ENCODE results near the gene PIK3AP1.
"Not testable (repeated sequence)": the region's sequence is repeated elsewhere in the genome, so short reads cannot be mapped to it uniquely, and the experiment has no call there.

PIK3AP1 gene

GRCh38 chr10:96701265-96701664 is 19.0 kb downstream of the PIK3AP1 start:
- H3K4me3 ChIP-seq = no peak overlapping the region
- H3K27ac ChIP-seq = peak overlapping the region in 3 of 21 experiments; percentile 13 to 38 (median 16)

GRCh38 chr10:96700374-96701099 is 19.8 kb downstream of the PIK3AP1 start:
- H3K27ac ChIP-seq = peak overlapping the region in 7 of 21 experiments; percentile 10 to 54 (median 30)
- no peak overlapping the region for H3K4me3 ChIP-seq

- Histone ChIP-seq H3K27ac (peak overlapping the region in 1 of 21 experiments; percentile 54), H3K4me3 (no peak overlapping the region)
These were observed 20.7 kb downstream of the PIK3AP1 start for GRCh38 chr10:96699613-96700012.

- not testable (repeated sequence) for H3K27ac ChIP-seq
These were observed 22.0 kb downstream of the PIK3AP1 start for GRCh38 chr10:96698305-96698704.

GRCh38 chr10:96697438-96697837 is 22.9 kb downstream of the PIK3AP1 start:
- no peak overlapping the region for H3K27ac ChIP-seq
- H3K4me3 ChIP-seq = no peak overlapping the region

More at GRCh38 chr10:96698305-96698704, 22.0 kb downstream of the PIK3AP1 start:
- not testable (repeated sequence) for H3K4me3 ChIP-seq

- Histone ChIP-seq H3K27ac (no peak overlapping the region), H3K4me3 (no peak overlapping the region)
These were observed 23.4 kb downstream of the PIK3AP1 start for GRCh38 chr10:96696845-96697425.

GRCh38 chr10:96695975-96696634 is 24.2 kb downstream of the PIK3AP1 start:
- Histone ChIP-seq H3K4me3 (no peak overlapping the region), H3K27ac (peak overlapping the region in 3 of 21 experiments; percentile 44 to 72 (median 61))

GRCh38 chr10:96695366-96695765 is 24.9 kb downstream of the PIK3AP1 start:
- Histone ChIP-seq H3K27ac (peak overlapping the region in 5 of 21 experiments; percentile 17 to 72 (median 44)), H3K4me3 (no peak overlapping the region)

- Histone ChIP-seq H3K27ac (no peak overlapping the region), H3K4me3 (no peak overlapping the region)
These were observed 26.9 kb downstream of the PIK3AP1 start for GRCh38 chr10:96693431-96693830.

- Histone ChIP-seq H3K4me3 (no peak overlapping the region), H3K27ac (no peak overlapping the region)
These were observed 27.9 kb downstream of the PIK3AP1 start for GRCh38 chr10:96692427-96692826.

- H3K4me3 ChIP-seq = no peak overlapping the region
These were observed 28.6 kb downstream of the PIK3AP1 start for GRCh38 chr10:96691761-96692160.

GRCh38 chr10:96690755-96691730 is 29.3 kb downstream of the PIK3AP1 start:
- Histone ChIP-seq H3K27ac (no peak overlapping the region), H3K4me3 (no peak overlapping the region)

More at GRCh38 chr10:96691761-96692160, 28.6 kb downstream of the PIK3AP1 start:
- no peak overlapping the region for H3K27ac ChIP-seq

GRCh38 chr10:96688789-96689188 is 31.5 kb downstream of the PIK3AP1 start:
- H3K27ac ChIP-seq = no peak overlapping the region
- no peak overlapping the region for H3K4me3 ChIP-seq

- H3K27ac ChIP-seq = no peak overlapping the region
- no peak overlapping the region for H3K4me3 ChIP-seq
These were observed 32.8 kb downstream of the PIK3AP1 start for GRCh38 chr10:96687317-96688012.

- Histone ChIP-seq H3K27ac (no peak overlapping the region), H3K4me3 (no peak overlapping the region)
These were observed 33.8 kb downstream of the PIK3AP1 start for GRCh38 chr10:96686514-96686913.

GRCh38 chr10:96685306-96685705 is 35.0 kb downstream of the PIK3AP1 start:
- Histone ChIP-seq H3K4me3 (no peak overlapping the region), H3K27ac (no peak overlapping the region)

GRCh38 chr10:96684826-96685225 is 35.5 kb downstream of the PIK3AP1 start:
- Histone ChIP-seq H3K27ac (no peak overlapping the region), H3K4me3 (no peak overlapping the region)

- Histone ChIP-seq H3K27ac (no peak overlapping the region), H3K4me3 (no peak overlapping the region)
These were observed 36.6 kb downstream of the PIK3AP1 start for GRCh38 chr10:96683710-96684109.

GRCh38 chr10:96683065-96683464 is 37.2 kb downstream of the PIK3AP1 start:
- no peak overlapping the region for H3K4me3 ChIP-seq
- no peak overlapping the region for H3K27ac ChIP-seq

All from skin epidermis (tissue), 12 donors.